Gastrocnemius medialis (tissue), 4 donors: Measurements from ENCODE around the gene DEFB108B.
A peak's percentile ranks its signal among the peaks of the same experiment; 100 is the strongest.
"Not testable (repeated sequence)": the region's sequence is repeated elsewhere in the genome, so short reads cannot be mapped to it uniquely, and the experiment has no call there.

Experiments used
- POLR2A ChIP-seq, 2 donors: fragments of 450-650 bp; IDR thresholded peaks; one replicate each; pipeline ENCODE4 v1.6.1; 2017; ENCODE audit warnings: antibody characterized with exemption in 2 of 2, mild to moderate bottlenecking in 2 of 2, moderate library complexity in 2 of 2
- TF ChIP-seq, protein P1 (sequence below), 5 experiments: fragments of 450-650 bp in 3 of 5; fragments of 200-600 bp in 2 of 5; sonication (generic) in 2 of 5; IDR thresholded peaks in 4 of 5; conservative IDR thresholded peaks in 1 of 5; 1 replicate in 4 of 5; 2 replicates in 1 of 5; pipeline ENCODE4 v1.5.1; 2016 to 2019; ENCODE audit warnings: antibody characterized with exemption in 5 of 5, mild to moderate bottlenecking in 3 of 5, moderate library complexity in 3 of 5

DNA sequence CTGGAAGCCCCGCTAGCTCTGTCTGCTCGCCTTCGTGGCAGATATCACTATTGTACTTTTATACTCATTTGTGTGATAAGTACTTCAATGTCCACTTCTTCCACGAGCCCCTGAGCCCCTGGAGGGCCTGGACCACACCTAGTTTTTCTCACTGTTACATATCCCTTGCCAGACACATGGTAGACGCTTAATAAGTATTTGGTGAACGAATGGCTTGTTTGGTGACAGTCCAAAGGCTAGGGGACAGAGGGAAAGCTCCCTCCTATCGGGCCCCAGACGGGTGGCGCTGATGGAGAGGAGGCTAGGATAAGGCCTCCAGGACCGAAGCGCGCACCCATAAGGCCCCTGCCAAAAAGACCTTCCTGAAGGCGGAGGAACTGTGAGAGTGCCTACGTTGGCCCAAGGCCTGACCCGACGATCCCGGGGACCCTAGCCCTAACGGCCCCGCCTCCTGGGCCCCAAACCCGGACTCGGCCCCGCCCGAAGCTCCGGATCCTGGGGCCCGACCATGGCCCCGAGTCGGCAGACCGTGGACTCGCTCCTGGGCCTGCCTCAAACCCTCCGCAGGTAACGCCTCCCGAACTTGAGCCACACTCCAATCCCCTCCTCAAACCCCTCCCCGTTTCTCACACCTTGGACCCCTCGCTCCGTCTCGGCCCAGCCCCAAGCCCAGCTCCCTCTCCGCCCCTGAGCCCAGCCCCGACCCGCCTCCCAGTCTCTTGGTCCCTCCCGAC is 46.7 kb upstream of the DEFB108B start:
- TF ChIP-seq, protein P1, sequence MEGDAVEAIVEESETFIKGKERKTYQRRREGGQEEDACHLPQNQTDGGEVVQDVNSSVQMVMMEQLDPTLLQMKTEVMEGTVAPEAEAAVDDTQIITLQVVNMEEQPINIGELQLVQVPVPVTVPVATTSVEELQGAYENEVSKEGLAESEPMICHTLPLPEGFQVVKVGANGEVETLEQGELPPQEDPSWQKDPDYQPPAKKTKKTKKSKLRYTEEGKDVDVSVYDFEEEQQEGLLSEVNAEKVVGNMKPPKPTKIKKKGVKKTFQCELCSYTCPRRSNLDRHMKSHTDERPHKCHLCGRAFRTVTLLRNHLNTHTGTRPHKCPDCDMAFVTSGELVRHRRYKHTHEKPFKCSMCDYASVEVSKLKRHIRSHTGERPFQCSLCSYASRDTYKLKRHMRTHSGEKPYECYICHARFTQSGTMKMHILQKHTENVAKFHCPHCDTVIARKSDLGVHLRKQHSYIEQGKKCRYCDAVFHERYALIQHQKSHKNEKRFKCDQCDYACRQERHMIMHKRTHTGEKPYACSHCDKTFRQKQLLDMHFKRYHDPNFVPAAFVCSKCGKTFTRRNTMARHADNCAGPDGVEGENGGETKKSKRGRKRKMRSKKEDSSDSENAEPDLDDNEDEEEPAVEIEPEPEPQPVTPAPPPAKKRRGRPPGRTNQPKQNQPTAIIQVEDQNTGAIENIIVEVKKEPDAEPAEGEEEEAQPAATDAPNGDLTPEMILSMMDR (IDR thresholded peaks at IDR 0.05 in 4 of 5, conservative IDR thresholded peaks at IDR 0.05 in 1 of 5): not testable (repeated sequence)
- peak; percentile 64 to 68 for TF ChIP-seq POLR2A (IDR thresholded peaks at IDR 0.05)
